Measurements from ENCODE around the gene MAPK7.

GRCh38 chr17:19386051-19386929 is 8.0 kb downstream of the MAPK7 start:
- TF ChIP-seq REST (IDR thresholded peaks at IDR 0.05; ENCODE audit: borderline replicate concordance) (no peak), REST (CRISPR knock-in tag; IDR thresholded peaks at IDR 0.05; ENCODE audit: low read depth) (no peak), SIN3A (IDR thresholded peaks at IDR 0.05; ENCODE audit: borderline replicate concordance in 2 of 2, control insufficient read depth in 1 of 2, low read depth in 2 of 2, low read length in 2 of 2) (no peak), POLR2A (conservative IDR thresholded peaks at IDR 0.05) (no peak), BDP1 (IDR thresholded peaks at IDR 0.05; ENCODE audit: insufficient read depth, insufficient read length) (no peak), MAFK (IDR thresholded peaks at IDR 0.05; ENCODE audit: low read length) (no peak), CHD1 (IDR thresholded peaks at IDR 0.05; ENCODE audit: low read length) (no peak), EZH2 (IDR thresholded peaks at IDR 0.05; ENCODE audit: borderline replicate concordance, low read depth, low read length) (no peak), SRF (CRISPR knock-in tag; IDR thresholded peaks at IDR 0.05) (no peak), TAF15 (IDR thresholded peaks at IDR 0.05; ENCODE audit: low read depth, low read length) (no peak), JUNB (CRISPR knock-in tag; conservative IDR thresholded peaks at IDR 0.05) (no peak)

Data from K562 (cell line).